Hepatocyte (in vitro differentiated cells): Measurements from ENCODE around the gene PXDN. TPM values are rescaled to one million over a fixed set of nuclear protein-coding genes. Genes with fewer than 3 reads are reported as not detected.

Experiments used
- DNase-seq: peaks from one replicate; pipeline ENCODE4 v3.0.0-alpha.2; 2016; ENCODE audit warnings: low spot score
- H2AFZ ChIP-seq: fragments of 200-600 bp; sonication (generic); 2 replicates; pipeline ENCODE4 v1.6.0; 2016; ENCODE audit warnings: antibody characterized with exemption, mild to moderate bottlenecking
- H3K27ac ChIP-seq: fragments of 200-600 bp; sonication (generic); 2 replicates; pipeline ENCODE4 v1.5.1; 2016; ENCODE audit warnings: mild to moderate bottlenecking
- H3K27me3 ChIP-seq: fragments of 200-600 bp; sonication (generic); 2 replicates; pipeline ENCODE4 v1.6.1; 2016
- H3K36me3 ChIP-seq: fragments of 200-600 bp; sonication (generic); replicated peaks from 2 replicates; pipeline ENCODE4 v1.5.1; 2016; ENCODE audit warnings: low read depth; ENCODE audit not compliant: insufficient read depth
- H3K4me1 ChIP-seq: fragments of 200-600 bp; sonication (generic); 2 replicates; pipeline ENCODE4 v1.5.1; 2016; ENCODE audit warnings: mild to moderate bottlenecking, moderate library complexity; ENCODE audit not compliant: insufficient read depth
- H3K4me2 ChIP-seq: fragments of 200-600 bp; sonication (generic); 2 replicates; pipeline ENCODE4 v1.6.0; 2016
- H3K4me3 ChIP-seq: fragments of 200-600 bp; sonication (generic); 2 replicates; pipeline ENCODE4 v1.5.1; 2016; ENCODE audit warnings: mild to moderate bottlenecking
- H3K79me2 ChIP-seq: fragments of 200-600 bp; sonication (generic); 2 replicates; pipeline ENCODE4 v1.6.0; 2017; ENCODE audit warnings: mild to moderate bottlenecking
- H3K9me2 ChIP-seq: fragments of 200-600 bp; sonication (generic); replicated peaks from 2 replicates; pipeline ENCODE4 v1.6.0; 2017; ENCODE audit warnings: mild to moderate bottlenecking; ENCODE audit not compliant: insufficient read depth
- H3K9me3 ChIP-seq: fragments of 200-600 bp; sonication (generic); 2 replicates; pipeline ENCODE4 v1.5.1; 2016; ENCODE audit warnings: low read depth, mild to moderate bottlenecking
- H4K20me1 ChIP-seq: fragments of 200-600 bp; sonication (generic); 2 replicates; pipeline ENCODE4 v1.6.0; 2016; ENCODE audit warnings: mild to moderate bottlenecking; ENCODE audit not compliant: insufficient read depth, poor library complexity, severe bottlenecking
- EZH2 ChIP-seq: fragments of 200-600 bp; sonication (generic); IDR thresholded peaks from 2 replicates; pipeline ENCODE4 v1.6.1; 2016; ENCODE audit warnings: antibody characterized with exemption, mild to moderate bottlenecking, borderline replicate concordance
- EZH2phosphoT487 ChIP-seq: fragments of 200-600 bp; sonication (generic); IDR thresholded peaks from one replicate; pipeline ENCODE4 v1.6.1; 2018; ENCODE audit warnings: antibody characterized with exemption, mild to moderate bottlenecking, low read depth, moderate library complexity; ENCODE audit not compliant: unreplicated experiment, severe bottlenecking
- WGBS: methylation state at CpG from one replicate; pipeline ENCODE4 v1.1.6; 2016; ENCODE audit warnings: low lambda C conversion rate; ENCODE audit errors: missing lambda C conversion rate; 5-methylcytosine and 5-hydroxymethylcytosine counted together
- polyA plus RNA-seq: library from polyadenylated mRNA; unstranded; fragments of >200 nt; fragmentation: Nextera tagmentation; extraction: Ambion mirVana; gene quantifications from 2 replicates; pipeline ENCODE4 v1.2.1, GENCODE V29; 2016
- total RNA-seq: library from RNA; depleted of rRNA; stranded (reverse); fragments of >200 nt; gene quantifications from 2 replicates; pipeline ENCODE4 v1.2.3, GENCODE V29; 2014
- TF ChIP-seq, protein P1 (sequence below): fragments of 200-600 bp; sonication (generic); IDR thresholded peaks from 2 replicates; pipeline ENCODE4 v1.5.1; 2016; ENCODE audit warnings: antibody characterized with exemption, mild to moderate bottlenecking; ENCODE audit not compliant: poor library complexity

The PXDN gene
- total and polyA plus RNA-seq, 2 experiments from 2014 or later: 107 to 118 TPM

DNA sequence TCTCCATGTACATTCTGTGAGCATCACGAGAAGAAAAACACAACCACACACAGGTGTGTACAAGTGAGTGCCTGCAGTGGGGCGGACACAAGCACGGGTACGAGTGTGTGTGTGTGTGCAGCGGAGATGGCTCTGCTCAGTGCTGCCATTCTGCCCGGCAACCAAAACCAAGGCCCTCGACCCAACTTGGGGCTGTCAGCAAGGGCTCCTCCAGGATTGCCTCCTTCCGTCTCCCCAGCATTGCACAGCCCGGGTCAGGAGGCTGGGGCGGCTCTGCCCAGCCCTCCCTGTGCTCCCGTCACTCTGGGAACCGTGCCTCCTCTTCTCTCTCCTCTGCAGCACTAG is 66.5 kb downstream of the PXDN start:
- Histone ChIP-seq H3K27ac (no peak overlapping the region), H3K27me3 (no peaks in the 10 kb centered on the region), H2AFZ (no peak overlapping the region), H3K4me3 (no peak overlapping the region), H4K20me1 (no peaks in the 10 kb centered on the region), H3K79me2 (no peaks in the 10 kb centered on the region), H3K4me1 (no peaks in the 10 kb centered on the region), H3K4me2 (no peak overlapping the region), H3K9me3 (no peaks in the 10 kb centered on the region), H3K36me3 (no peaks in the 10 kb centered on the region), H3K9me2 (no peaks in the 10 kb centered on the region)
- TF ChIP-seq EZH2phosphoT487 (no peak), EZH2 (no peak)
- TF ChIP-seq, protein P1, sequence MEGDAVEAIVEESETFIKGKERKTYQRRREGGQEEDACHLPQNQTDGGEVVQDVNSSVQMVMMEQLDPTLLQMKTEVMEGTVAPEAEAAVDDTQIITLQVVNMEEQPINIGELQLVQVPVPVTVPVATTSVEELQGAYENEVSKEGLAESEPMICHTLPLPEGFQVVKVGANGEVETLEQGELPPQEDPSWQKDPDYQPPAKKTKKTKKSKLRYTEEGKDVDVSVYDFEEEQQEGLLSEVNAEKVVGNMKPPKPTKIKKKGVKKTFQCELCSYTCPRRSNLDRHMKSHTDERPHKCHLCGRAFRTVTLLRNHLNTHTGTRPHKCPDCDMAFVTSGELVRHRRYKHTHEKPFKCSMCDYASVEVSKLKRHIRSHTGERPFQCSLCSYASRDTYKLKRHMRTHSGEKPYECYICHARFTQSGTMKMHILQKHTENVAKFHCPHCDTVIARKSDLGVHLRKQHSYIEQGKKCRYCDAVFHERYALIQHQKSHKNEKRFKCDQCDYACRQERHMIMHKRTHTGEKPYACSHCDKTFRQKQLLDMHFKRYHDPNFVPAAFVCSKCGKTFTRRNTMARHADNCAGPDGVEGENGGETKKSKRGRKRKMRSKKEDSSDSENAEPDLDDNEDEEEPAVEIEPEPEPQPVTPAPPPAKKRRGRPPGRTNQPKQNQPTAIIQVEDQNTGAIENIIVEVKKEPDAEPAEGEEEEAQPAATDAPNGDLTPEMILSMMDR: no peak
- no peak for DNase-seq
- 98% methylated on average over 12 of the region's 12 CpGs for WGBS

GRCh38 chr2:1676913-1677820 is 67.1 kb downstream of the PXDN start:
- no peaks in the 10 kb centered on the region for H3K9me3 ChIP-seq
- no peaks in the 10 kb centered on the region for H3K79me2 ChIP-seq
- H3K4me2 ChIP-seq: no peak overlapping the region
- TF ChIP-seq EZH2 (no peak), EZH2phosphoT487 (no peak)
- TF ChIP-seq, protein P1: no peak
- H3K36me3 ChIP-seq: no peaks in the 10 kb centered on the region
- no peak overlapping the region for H3K4me3 ChIP-seq
- no peaks in the 10 kb centered on the region for H3K4me1 ChIP-seq
- 92% methylated on average over 33 of the region's 33 CpGs for WGBS
- H3K27me3 ChIP-seq: no peaks in the 10 kb centered on the region
- H3K27ac ChIP-seq: no peak overlapping the region
- H3K9me2 ChIP-seq: no peaks in the 10 kb centered on the region
- DNase-seq: no peak
- H2AFZ ChIP-seq: no peak overlapping the region
- no peaks in the 10 kb centered on the region for H4K20me1 ChIP-seq

- H3K27me3 ChIP-seq: no peaks in the 10 kb centered on the region
- no peaks in the 10 kb centered on the region for H3K9me2 ChIP-seq
- no peak overlapping the region for H3K4me3 ChIP-seq
- H3K79me2 ChIP-seq: no peaks in the 10 kb centered on the region
- no peak overlapping the region for H3K4me2 ChIP-seq
- no peaks in the 10 kb centered on the region for H3K4me1 ChIP-seq
- no peaks in the 10 kb centered on the region for H3K9me3 ChIP-seq
- H3K36me3 ChIP-seq: no peaks in the 10 kb centered on the region
- H2AFZ ChIP-seq: no peak overlapping the region
- 94% methylated on average over 25 of the region's 26 CpGs for WGBS
- H4K20me1 ChIP-seq: no peaks in the 10 kb centered on the region
- no peak for DNase-seq
- no peak overlapping the region for H3K27ac ChIP-seq
- no peak for TF ChIP-seq EZH2
- no peak for TF ChIP-seq EZH2phosphoT487
- TF ChIP-seq, protein P1: no peak
These were observed 68.0 kb downstream of the PXDN start for GRCh38 chr2:1676091-1676912.
